ENCODE data around the gene PHIP. TPM values are rescaled to one million over a fixed set of nuclear protein-coding genes. Genes with fewer than 3 reads are reported as not detected.

Gene PHIP
- polyA plus RNA-seq, 3 donors = 3.2 to 10.8 (median 5.1) TPM

Other genes starting within 250 kb of the PHIP start
- under 1 TPM; 0.04 to 0.08 (median 0.04) TPM for gene IRAK1BP1, start 210.7 kb downstream of the PHIP start, polyA plus RNA-seq
- 100 to 1,000 TPM in 1 of 3 donors, 10 to 100 TPM in 2; 63.9 to 106 (median 84.4) TPM for gene HMGN3, start 156.4 kb upstream of the PHIP start, polyA plus RNA-seq

Data from CD14-positive monocyte (primary cell).